Measurements from ENCODE around the gene SIGLEC15.
"Not testable (repeated sequence)": the region's sequence is repeated elsewhere in the genome, so short reads cannot be mapped to it uniquely, and the experiment has no call there.

Gene SIGLEC15

GRCh38 chr18:45821026-45821425 is 4.4 kb upstream of the SIGLEC15 start:
- no peak for DNase-seq

GRCh38 chr18:45821711-45822110 is 3.8 kb upstream of the SIGLEC15 start:
- no peak for DNase-seq

- peak in 1 of 3 experiments; percentile 35 for DNase-seq
These were observed 609 bp downstream of the SIGLEC15 start for GRCh38 chr18:45826084-45826483.

GRCh38 chr18:45826716-45827115 is 1.2 kb downstream of the SIGLEC15 start:
- not testable (repeated sequence) for DNase-seq

GRCh38 chr18:45828917-45829811 is 3.7 kb downstream of the SIGLEC15 start:
- peak in 1 of 3 experiments; percentile 10 for DNase-seq

GRCh38 chr18:45829855-45830254 is 4.4 kb downstream of the SIGLEC15 start:
- DNase-seq: peak in 1 of 3 experiments; percentile 45

GRCh38 chr18:45830917-45831316 is 5.4 kb downstream of the SIGLEC15 start:
- no peak for DNase-seq

- DNase-seq: no peak
These were observed 8.4 kb downstream of the SIGLEC15 start for GRCh38 chr18:45833846-45834245.

- DNase-seq: peak in 1 of 3 experiments; percentile 8
These were observed 8.8 kb downstream of the SIGLEC15 start for GRCh38 chr18:45834306-45834705.

GRCh38 chr18:45835057-45835636 is 9.7 kb downstream of the SIGLEC15 start:
- DNase-seq: no peak

- peak in 2 of 3 experiments; percentile 18 to 50 for DNase-seq
These were observed 11.0 kb downstream of the SIGLEC15 start for GRCh38 chr18:45836242-45837205.

GRCh38 chr18:45837283-45838070 is 12.0 kb downstream of the SIGLEC15 start:
- peak; percentile 34 to 81 (median 80) for DNase-seq

- peak in 2 of 3 experiments; percentile 76 for DNase-seq
These were observed 13.0 kb downstream of the SIGLEC15 start for GRCh38 chr18:45838302-45839070.

- peak; percentile 6 to 69 (median 46) for DNase-seq
These were observed 14.2 kb downstream of the SIGLEC15 start for GRCh38 chr18:45839414-45840395.

- no peak for DNase-seq
These were observed 15.7 kb downstream of the SIGLEC15 start for GRCh38 chr18:45841060-45841764.

- no peak for DNase-seq
These were observed 16.4 kb downstream of the SIGLEC15 start for GRCh38 chr18:45841765-45842442.

- DNase-seq: no peak
These were observed 17.5 kb downstream of the SIGLEC15 start for GRCh38 chr18:45843019-45843418.

GRCh38 chr18:45844938-45845337 is 19.5 kb downstream of the SIGLEC15 start:
- DNase-seq: peak in 1 of 3 experiments; percentile 39

- DNase-seq: no peak
These were observed 19.9 kb downstream of the SIGLEC15 start for GRCh38 chr18:45845410-45845809.

Data from NCI-H1417 (cell line).